PC-3 (cell line): ENCODE measurements around the gene RASA4.
"Not testable (repeated sequence)": the region's sequence is repeated elsewhere in the genome, so short reads cannot be mapped to it uniquely, and the experiment has no call there.

Experiments
- EZH2 ChIP-seq: fragments of 300-600 bp; sonication (generic); IDR thresholded peaks from one replicate; pipeline ENCODE4 v1.6.1; 2017; ENCODE audit warnings: antibody characterized with exemption, mild to moderate bottlenecking, low read length; ENCODE audit not compliant: unreplicated experiment
- EZH2phosphoT487 ChIP-seq: fragments of 300-600 bp; sonication (generic); IDR thresholded peaks from 2 replicates; pipeline ENCODE4 v1.6.1; 2018; ENCODE audit warnings: mild to moderate bottlenecking, antibody characterized with exemption, low read length, borderline replicate concordance
- TF ChIP-seq, protein P1 (sequence below): fragments of 300-600 bp; sonication (generic); conservative IDR thresholded peaks from 2 replicates; pipeline ENCODE4 v1.5.1; 2017; ENCODE audit warnings: antibody characterized with exemption, low read depth, mild to moderate bottlenecking, low read length

DNA sequence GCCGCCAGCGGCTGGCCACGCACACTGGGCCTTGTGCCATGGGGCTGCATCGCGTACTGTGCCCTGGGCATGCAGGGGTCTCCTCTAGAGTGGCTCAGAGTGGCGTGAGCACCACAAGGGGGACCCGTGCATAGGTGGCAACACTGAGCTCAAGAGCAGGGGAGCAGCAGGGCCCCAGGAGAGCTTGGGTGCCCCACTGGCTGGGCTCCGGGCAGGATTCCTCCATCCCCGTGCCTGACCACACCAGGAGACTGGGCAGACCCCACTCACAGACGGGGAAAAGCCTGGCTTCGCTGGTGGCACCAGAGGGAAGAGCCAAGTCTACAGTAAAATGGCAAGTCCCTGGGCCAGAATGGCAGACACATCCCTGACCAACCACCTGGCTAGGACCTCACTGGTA, 47.9 kb downstream of the RASA4 start:
- TF ChIP-seq, protein P1, sequence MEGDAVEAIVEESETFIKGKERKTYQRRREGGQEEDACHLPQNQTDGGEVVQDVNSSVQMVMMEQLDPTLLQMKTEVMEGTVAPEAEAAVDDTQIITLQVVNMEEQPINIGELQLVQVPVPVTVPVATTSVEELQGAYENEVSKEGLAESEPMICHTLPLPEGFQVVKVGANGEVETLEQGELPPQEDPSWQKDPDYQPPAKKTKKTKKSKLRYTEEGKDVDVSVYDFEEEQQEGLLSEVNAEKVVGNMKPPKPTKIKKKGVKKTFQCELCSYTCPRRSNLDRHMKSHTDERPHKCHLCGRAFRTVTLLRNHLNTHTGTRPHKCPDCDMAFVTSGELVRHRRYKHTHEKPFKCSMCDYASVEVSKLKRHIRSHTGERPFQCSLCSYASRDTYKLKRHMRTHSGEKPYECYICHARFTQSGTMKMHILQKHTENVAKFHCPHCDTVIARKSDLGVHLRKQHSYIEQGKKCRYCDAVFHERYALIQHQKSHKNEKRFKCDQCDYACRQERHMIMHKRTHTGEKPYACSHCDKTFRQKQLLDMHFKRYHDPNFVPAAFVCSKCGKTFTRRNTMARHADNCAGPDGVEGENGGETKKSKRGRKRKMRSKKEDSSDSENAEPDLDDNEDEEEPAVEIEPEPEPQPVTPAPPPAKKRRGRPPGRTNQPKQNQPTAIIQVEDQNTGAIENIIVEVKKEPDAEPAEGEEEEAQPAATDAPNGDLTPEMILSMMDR = not testable (repeated sequence)
- TF ChIP-seq EZH2, EZH2phosphoT487: not testable (repeated sequence)
